ENCODE data around the gene PRR15.

Gene PRR15

DNA sequence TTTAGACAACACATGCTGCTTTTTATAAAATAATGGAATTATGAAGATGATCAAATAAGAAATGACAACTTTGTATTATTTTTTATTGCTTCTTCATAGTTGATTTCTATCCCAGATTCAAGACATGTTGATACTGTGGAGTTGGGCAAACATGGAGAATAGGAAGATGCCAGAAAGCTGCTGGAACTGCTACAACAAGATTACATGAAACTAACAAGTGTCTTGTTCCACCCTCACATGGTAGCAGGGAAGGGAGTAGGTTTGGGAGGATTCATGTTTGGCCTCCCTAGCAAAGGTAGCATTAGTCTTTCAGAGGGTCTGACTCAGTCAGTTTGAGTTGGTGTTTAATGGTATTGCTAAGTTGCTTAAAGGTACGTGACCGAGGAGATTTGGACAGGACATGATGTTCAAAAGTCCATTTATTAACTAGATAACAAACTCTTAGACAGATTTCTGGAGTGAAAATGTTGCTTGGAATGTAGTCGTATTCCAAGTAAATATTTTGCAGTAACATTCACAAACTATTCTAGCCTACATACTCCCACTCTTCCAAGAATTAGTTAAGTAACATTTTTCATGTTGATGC, 33.1 kb downstream of the PRR15 start:
- H3K4me3 ChIP-seq (ENCODE audit: insufficient read depth, low read depth, low read length, poor library complexity, severe bottlenecking), result no peak overlapping the region
- no peak overlapping the region for H3K27ac ChIP-seq (ENCODE audit: insufficient read depth, low read length, poor library complexity, severe bottlenecking)
- no peak for DNase-seq
- H3K36me3 ChIP-seq (ENCODE audit: control insufficient read depth, insufficient read depth, low read length), result no peaks in the 10 kb centered on the region
- H3K4me1 ChIP-seq (ENCODE audit: control insufficient read depth, insufficient read depth, low read length, poor library complexity, severe bottlenecking), result no peaks in the 10 kb centered on the region
- H3K27me3 ChIP-seq (replicated peaks; ENCODE audit: control insufficient read depth, insufficient read depth, low read length, poor library complexity, severe bottlenecking), result no peaks in the 10 kb centered on the region
- H3K9me3 ChIP-seq (ENCODE audit: control insufficient read depth, low read length), result no peaks in the 10 kb centered on the region

DNA sequence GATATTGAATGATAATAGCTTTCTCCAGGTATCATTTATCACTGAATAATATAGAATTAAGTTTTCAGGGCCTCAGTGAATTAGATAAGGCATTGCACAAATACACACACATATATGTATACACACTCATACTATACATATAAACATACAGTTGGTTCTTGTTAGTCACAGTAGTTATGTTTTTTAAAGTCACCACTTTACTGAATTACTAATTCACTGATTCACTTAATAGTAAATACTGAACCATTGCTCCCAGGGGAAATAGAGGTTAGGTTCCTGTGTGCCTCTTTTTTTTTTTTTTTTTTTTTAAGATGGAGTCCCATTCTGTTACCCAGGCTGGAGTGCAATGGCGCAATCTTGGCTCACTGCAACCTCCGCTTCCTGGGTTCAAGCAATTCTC, 33.6 kb downstream of the PRR15 start:
- no peaks in the 10 kb centered on the region for H3K4me1 ChIP-seq (ENCODE audit: control insufficient read depth, insufficient read depth, low read length, poor library complexity, severe bottlenecking)
- no peak overlapping the region for H3K4me3 ChIP-seq (ENCODE audit: insufficient read depth, low read depth, low read length, poor library complexity, severe bottlenecking)
- H3K27me3 ChIP-seq (replicated peaks; ENCODE audit: control insufficient read depth, insufficient read depth, low read length, poor library complexity, severe bottlenecking), result no peaks in the 10 kb centered on the region
- no peak for DNase-seq
- no peak overlapping the region for H3K27ac ChIP-seq (ENCODE audit: insufficient read depth, low read length, poor library complexity, severe bottlenecking)
- no peaks in the 10 kb centered on the region for H3K9me3 ChIP-seq (ENCODE audit: control insufficient read depth, low read length)
- H3K36me3 ChIP-seq (ENCODE audit: control insufficient read depth, insufficient read depth, low read length), result no peaks in the 10 kb centered on the region

DNA sequence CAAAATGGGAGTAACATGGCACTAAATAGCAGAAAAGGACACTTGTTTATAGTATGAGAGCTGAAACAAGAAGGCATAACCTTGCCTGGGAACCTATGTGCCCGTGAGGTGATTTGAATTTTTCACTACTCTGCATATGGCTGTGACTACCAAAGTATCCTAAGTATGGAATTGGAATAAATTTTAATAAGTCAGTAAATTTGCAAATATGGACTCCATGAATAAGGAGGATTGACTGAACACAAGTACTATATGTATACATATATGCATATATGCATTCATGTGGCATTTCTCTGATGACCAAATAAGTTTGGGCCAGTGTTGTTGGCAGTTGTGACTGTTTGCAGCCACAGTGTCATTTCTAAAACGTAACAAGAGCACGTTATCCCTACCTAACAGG, 34.5 kb downstream of the PRR15 start:
- Histone ChIP-seq H3K27ac (ENCODE audit: insufficient read depth, low read length, poor library complexity, severe bottlenecking) (no peak overlapping the region), H3K4me3 (ENCODE audit: insufficient read depth, low read depth, low read length, poor library complexity, severe bottlenecking) (no peak overlapping the region), H3K9me3 (ENCODE audit: control insufficient read depth, low read length) (no peaks in the 10 kb centered on the region), H3K4me1 (ENCODE audit: control insufficient read depth, insufficient read depth, low read length, poor library complexity, severe bottlenecking) (no peaks in the 10 kb centered on the region), H3K27me3 (replicated peaks; ENCODE audit: control insufficient read depth, insufficient read depth, low read length, poor library complexity, severe bottlenecking) (no peaks in the 10 kb centered on the region), H3K36me3 (ENCODE audit: control insufficient read depth, insufficient read depth, low read length) (no peaks in the 10 kb centered on the region)
- DNase-seq, result no peak

DNA sequence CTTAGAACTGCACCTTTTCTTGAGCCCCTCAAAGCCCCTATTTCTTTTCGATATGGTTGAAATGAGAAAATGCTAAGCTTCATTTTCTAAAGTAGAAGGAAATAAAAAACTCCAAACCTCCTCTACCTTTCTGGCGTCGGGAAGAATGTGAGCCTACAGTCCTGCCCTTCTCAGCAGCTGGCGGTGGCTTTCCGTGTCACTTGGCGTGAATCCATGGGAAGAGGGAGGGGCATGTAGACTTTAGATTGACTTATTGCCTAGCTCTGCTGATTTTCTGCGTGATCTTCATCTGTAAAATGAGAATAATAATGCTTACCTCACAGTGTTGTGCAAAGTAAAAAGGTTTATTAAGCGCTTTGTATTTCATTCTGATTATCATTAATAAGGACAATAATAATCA, 35.0 kb downstream of the PRR15 start:
- Histone ChIP-seq H3K27ac (ENCODE audit: insufficient read depth, low read length, poor library complexity, severe bottlenecking) (no peak overlapping the region), H3K36me3 (ENCODE audit: control insufficient read depth, insufficient read depth, low read length) (no peaks in the 10 kb centered on the region), H3K9me3 (ENCODE audit: control insufficient read depth, low read length) (no peaks in the 10 kb centered on the region), H3K27me3 (replicated peaks; ENCODE audit: control insufficient read depth, insufficient read depth, low read length, poor library complexity, severe bottlenecking) (no peaks in the 10 kb centered on the region), H3K4me3 (ENCODE audit: insufficient read depth, low read depth, low read length, poor library complexity, severe bottlenecking) (no peak overlapping the region), H3K4me1 (ENCODE audit: control insufficient read depth, insufficient read depth, low read length, poor library complexity, severe bottlenecking) (no peaks in the 10 kb centered on the region)
- no peak for DNase-seq

DNA sequence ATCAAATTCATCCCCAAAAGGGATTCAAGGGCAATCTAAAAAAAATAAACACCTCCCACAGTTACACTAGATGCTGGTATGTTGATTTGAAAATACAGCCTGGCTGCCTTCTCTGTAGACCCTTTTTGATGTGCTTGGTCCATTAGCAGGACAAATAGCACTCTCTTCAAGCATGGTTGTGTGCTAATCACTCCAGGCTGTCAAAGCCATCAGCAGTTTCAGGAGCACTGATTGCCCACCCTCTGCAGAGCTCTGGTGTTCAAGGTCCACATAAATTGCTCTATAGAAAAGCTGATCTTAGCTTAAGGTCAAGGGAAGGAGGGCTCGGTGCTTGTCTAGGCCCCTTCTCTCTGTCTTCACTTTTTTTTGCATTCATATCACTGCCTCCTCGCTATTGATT, 35.4 kb downstream of the PRR15 start:
- Histone ChIP-seq H3K36me3 (ENCODE audit: control insufficient read depth, insufficient read depth, low read length) (no peaks in the 10 kb centered on the region), H3K9me3 (ENCODE audit: control insufficient read depth, low read length) (no peaks in the 10 kb centered on the region), H3K4me3 (ENCODE audit: insufficient read depth, low read depth, low read length, poor library complexity, severe bottlenecking) (no peak overlapping the region), H3K4me1 (ENCODE audit: control insufficient read depth, insufficient read depth, low read length, poor library complexity, severe bottlenecking) (no peaks in the 10 kb centered on the region), H3K27me3 (replicated peaks; ENCODE audit: control insufficient read depth, insufficient read depth, low read length, poor library complexity, severe bottlenecking) (no peaks in the 10 kb centered on the region), H3K27ac (ENCODE audit: insufficient read depth, low read length, poor library complexity, severe bottlenecking) (no peak overlapping the region)
- DNase-seq, result no peak

DNA sequence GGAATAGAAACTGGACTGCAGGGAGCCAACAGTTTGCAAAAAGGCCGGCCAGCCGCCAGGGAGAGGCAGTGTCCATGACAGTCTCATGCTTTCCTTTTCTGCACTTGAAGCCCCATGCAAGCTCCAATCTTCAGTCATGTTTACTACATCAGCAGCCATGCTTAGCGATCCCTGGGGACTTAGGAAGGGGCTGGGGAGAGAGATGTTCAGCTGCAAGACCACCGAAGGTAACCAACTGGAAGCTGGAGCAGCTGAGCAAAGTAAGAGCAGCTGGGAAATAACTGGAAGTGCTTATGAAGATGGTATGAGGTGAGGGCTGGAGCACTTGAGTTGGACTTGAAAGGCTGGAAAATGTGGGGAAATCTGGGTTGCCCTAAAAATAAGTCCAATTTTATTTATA, 37.0 kb downstream of the PRR15 start:
- Histone ChIP-seq H3K27ac (ENCODE audit: insufficient read depth, low read length, poor library complexity, severe bottlenecking) (no peak overlapping the region), H3K27me3 (replicated peaks; ENCODE audit: control insufficient read depth, insufficient read depth, low read length, poor library complexity, severe bottlenecking) (no peaks in the 10 kb centered on the region), H3K9me3 (ENCODE audit: control insufficient read depth, low read length) (no peaks in the 10 kb centered on the region), H3K36me3 (ENCODE audit: control insufficient read depth, insufficient read depth, low read length) (no peaks in the 10 kb centered on the region), H3K4me3 (ENCODE audit: insufficient read depth, low read depth, low read length, poor library complexity, severe bottlenecking) (no peak overlapping the region), H3K4me1 (ENCODE audit: control insufficient read depth, insufficient read depth, low read length, poor library complexity, severe bottlenecking) (no peaks in the 10 kb centered on the region)
- DNase-seq, result no peak

DNA sequence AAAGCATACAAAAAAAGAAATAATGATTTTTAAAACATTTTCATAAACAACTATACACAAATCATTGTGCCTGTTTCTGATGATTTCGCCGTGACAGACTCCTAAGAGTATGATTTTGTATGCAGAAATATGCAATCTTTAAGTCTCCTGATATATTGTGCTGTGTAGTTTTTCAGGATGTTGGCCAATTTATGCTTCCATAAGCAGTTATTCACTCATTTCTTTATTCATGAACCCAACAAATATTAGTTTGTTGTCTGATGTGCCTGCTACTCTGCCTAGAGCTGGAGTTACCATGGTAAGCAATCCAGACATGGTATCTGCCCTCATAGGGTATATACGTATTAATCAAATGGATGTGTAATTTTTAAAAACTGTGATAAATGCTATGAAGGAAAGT, 40.4 kb downstream of the PRR15 start:
- Histone ChIP-seq H3K27ac (ENCODE audit: insufficient read depth, low read length, poor library complexity, severe bottlenecking) (no peak overlapping the region), H3K27me3 (replicated peaks; ENCODE audit: control insufficient read depth, insufficient read depth, low read length, poor library complexity, severe bottlenecking) (no peaks in the 10 kb centered on the region), H3K4me3 (ENCODE audit: insufficient read depth, low read depth, low read length, poor library complexity, severe bottlenecking) (no peak overlapping the region), H3K36me3 (ENCODE audit: control insufficient read depth, insufficient read depth, low read length) (no peaks in the 10 kb centered on the region), H3K9me3 (ENCODE audit: control insufficient read depth, low read length) (no peaks in the 10 kb centered on the region), H3K4me1 (ENCODE audit: control insufficient read depth, insufficient read depth, low read length, poor library complexity, severe bottlenecking) (no peaks in the 10 kb centered on the region)
- DNase-seq, result no peak

DNA sequence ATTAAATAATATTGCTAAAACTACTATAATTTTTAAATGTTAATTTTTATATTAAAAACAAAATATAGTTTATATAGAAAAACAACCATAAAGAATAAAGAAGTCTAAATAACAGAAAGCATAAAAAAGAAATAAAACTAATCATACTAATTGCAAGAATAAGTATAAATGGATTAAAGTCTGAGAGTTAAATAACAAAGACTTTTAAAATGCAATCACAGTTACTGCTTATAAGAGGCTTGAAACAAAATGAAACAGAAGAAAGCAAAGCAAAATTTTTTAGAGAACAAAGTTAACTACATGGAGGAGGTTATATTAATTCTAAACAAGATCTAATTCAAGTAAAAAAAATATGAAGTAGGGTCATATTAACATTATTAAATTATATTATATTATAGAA, 41.1 kb downstream of the PRR15 start:
- no peaks in the 10 kb centered on the region for H3K27me3 ChIP-seq (replicated peaks; ENCODE audit: control insufficient read depth, insufficient read depth, low read length, poor library complexity, severe bottlenecking)
- no peak overlapping the region for H3K4me3 ChIP-seq (ENCODE audit: insufficient read depth, low read depth, low read length, poor library complexity, severe bottlenecking)
- no peak for DNase-seq
- no peaks in the 10 kb centered on the region for H3K4me1 ChIP-seq (ENCODE audit: control insufficient read depth, insufficient read depth, low read length, poor library complexity, severe bottlenecking)
- no peaks in the 10 kb centered on the region for H3K9me3 ChIP-seq (ENCODE audit: control insufficient read depth, low read length)
- H3K36me3 ChIP-seq (ENCODE audit: control insufficient read depth, insufficient read depth, low read length), result no peaks in the 10 kb centered on the region
- no peak overlapping the region for H3K27ac ChIP-seq (ENCODE audit: insufficient read depth, low read length, poor library complexity, severe bottlenecking)

DNA sequence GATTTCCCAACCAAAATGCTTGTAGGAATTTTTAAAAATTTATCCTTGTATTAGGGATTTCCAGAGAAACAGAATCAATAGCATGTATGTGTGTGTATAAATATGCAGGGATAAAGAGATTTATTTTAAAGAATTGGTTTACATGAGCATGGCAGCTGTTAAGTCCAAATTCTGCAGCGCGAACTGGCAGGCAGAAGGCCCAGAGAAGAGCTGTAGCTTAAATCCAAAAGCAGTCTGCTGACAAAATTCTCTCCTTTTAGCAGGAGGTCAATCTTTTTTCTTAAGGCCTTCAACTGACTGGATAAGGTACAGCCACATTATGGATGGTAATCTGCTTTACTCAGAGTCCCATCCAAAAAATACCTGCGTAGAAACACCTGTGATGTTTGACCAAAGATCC, 42.0 kb downstream of the PRR15 start:
- Histone ChIP-seq H3K4me3 (ENCODE audit: insufficient read depth, low read depth, low read length, poor library complexity, severe bottlenecking) (no peak overlapping the region), H3K4me1 (ENCODE audit: control insufficient read depth, insufficient read depth, low read length, poor library complexity, severe bottlenecking) (no peaks in the 10 kb centered on the region), H3K36me3 (ENCODE audit: control insufficient read depth, insufficient read depth, low read length) (no peaks in the 10 kb centered on the region), H3K27ac (ENCODE audit: insufficient read depth, low read length, poor library complexity, severe bottlenecking) (no peak overlapping the region), H3K9me3 (ENCODE audit: control insufficient read depth, low read length) (no peaks in the 10 kb centered on the region), H3K27me3 (replicated peaks; ENCODE audit: control insufficient read depth, insufficient read depth, low read length, poor library complexity, severe bottlenecking) (no peaks in the 10 kb centered on the region)
- DNase-seq, result no peak

DNA sequence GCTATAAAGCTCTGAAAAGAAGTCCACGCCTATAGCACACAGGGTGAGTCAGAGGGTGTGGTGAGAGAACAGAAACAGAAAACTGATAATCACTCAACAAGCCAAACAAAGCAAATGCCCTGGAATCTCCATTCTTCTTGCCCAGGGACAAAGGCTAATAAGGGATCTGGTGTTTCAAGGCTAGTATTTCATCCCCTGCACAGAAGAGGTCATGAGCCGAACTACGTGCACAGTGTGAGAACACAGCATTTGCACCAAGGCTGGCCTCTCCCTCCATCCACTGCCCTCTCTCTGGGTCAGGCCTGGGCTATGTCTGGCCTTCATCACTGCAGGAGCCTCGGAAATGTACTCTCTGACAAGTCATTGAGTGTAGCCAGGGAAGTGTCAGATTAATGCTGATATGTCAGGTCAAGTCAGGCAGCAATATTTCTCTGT, 42.7 kb downstream of the PRR15 start:
- Histone ChIP-seq H3K36me3 (ENCODE audit: control insufficient read depth, insufficient read depth, low read length) (no peaks in the 10 kb centered on the region), H3K4me3 (ENCODE audit: insufficient read depth, low read depth, low read length, poor library complexity, severe bottlenecking) (no peak overlapping the region), H3K4me1 (ENCODE audit: control insufficient read depth, insufficient read depth, low read length, poor library complexity, severe bottlenecking) (no peaks in the 10 kb centered on the region), H3K27me3 (replicated peaks; ENCODE audit: control insufficient read depth, insufficient read depth, low read length, poor library complexity, severe bottlenecking) (no peaks in the 10 kb centered on the region), H3K9me3 (ENCODE audit: control insufficient read depth, low read length) (no peaks in the 10 kb centered on the region), H3K27ac (ENCODE audit: insufficient read depth, low read length, poor library complexity, severe bottlenecking) (no peak overlapping the region)
- no peak for DNase-seq

DNA sequence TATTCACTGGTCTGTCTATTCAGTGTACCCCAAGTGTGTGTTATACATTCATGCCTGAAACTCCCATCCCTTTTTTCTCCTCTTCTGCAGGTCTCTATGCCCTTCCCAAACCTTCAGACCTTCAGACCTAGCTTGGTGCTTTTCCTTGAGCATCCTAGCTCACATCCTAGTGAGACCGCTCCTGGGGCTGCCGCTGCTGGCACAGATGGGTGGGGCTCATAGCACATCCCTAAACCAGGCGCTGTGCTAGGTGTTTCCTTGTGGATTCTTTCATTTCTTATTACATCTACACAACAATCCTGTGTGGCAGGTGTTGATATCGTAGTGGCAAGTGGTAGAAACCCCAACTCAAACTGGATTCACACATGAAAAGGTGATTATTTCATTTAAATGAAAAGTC, 43.2 kb downstream of the PRR15 start:
- H3K27me3 ChIP-seq (replicated peaks; ENCODE audit: control insufficient read depth, insufficient read depth, low read length, poor library complexity, severe bottlenecking), result no peaks in the 10 kb centered on the region
- no peaks in the 10 kb centered on the region for H3K36me3 ChIP-seq (ENCODE audit: control insufficient read depth, insufficient read depth, low read length)
- H3K9me3 ChIP-seq (ENCODE audit: control insufficient read depth, low read length), result no peaks in the 10 kb centered on the region
- H3K27ac ChIP-seq (ENCODE audit: insufficient read depth, low read length, poor library complexity, severe bottlenecking), result no peak overlapping the region
- H3K4me1 ChIP-seq (ENCODE audit: control insufficient read depth, insufficient read depth, low read length, poor library complexity, severe bottlenecking), result no peaks in the 10 kb centered on the region
- no peak for DNase-seq
- H3K4me3 ChIP-seq (ENCODE audit: insufficient read depth, low read depth, low read length, poor library complexity, severe bottlenecking), result no peak overlapping the region
